ENCODE results near the gene KIF22. TPM values are rescaled to one million over a fixed set of nuclear protein-coding genes. Genes with fewer than 3 reads are reported as not detected.
"Not testable (repeated sequence)": the region's sequence is repeated elsewhere in the genome, so short reads cannot be mapped to it uniquely, and the experiment has no call there.

The KIF22 gene
- total RNA-seq, 1 experiment from 2014 or later = 155 TPM

- H3K27ac ChIP-seq (ENCODE audit: low read depth, low read length) = no peak overlapping the region
- ChIA-PET POLR2A (no interaction called here), CTCF (interaction anchor here (0.8 to 1.0 kb wide), 2 partner anchors 28 to 84 kb away, joined by 3 to 4 read pairs; no protein-coding TSS in a partner anchor), RAD21 (ENCODE audit: low non-redundant PET in 1 of 2, low total read pairs in 2 of 2, uncharacterized antibody in 2 of 2, unreplicated experiment in 2 of 2) (no interaction called here)
- H3K9me3 ChIP-seq (ENCODE audit: control insufficient read depth in 1 of 2, insufficient read depth in 1 of 2, low read depth in 1 of 2, low read length in 2 of 2) = no peaks in the 10 kb centered on the region
- no peaks in the 10 kb centered on the region; the same call in 1 of the 2 replicates for H3K9me2 ChIP-seq (ENCODE audit: insufficient read depth)
- DNase-seq (ENCODE audit: low read depth, low spot score) = no peak
- intact Hi-C loops (cut with micrococcal nuclease) = no loop called here
- peak; percentile 60 for ATAC-seq
- H3K4me3 ChIP-seq (replicated peaks in 1 of 2; ENCODE audit: low read depth in 1 of 2, low read length in 2 of 2) = no peak overlapping the region
- no peaks in the 10 kb centered on the region for H3K36me3 ChIP-seq (ENCODE audit: control insufficient read depth in 1 of 2, insufficient read depth in 2 of 2, low read length in 2 of 2)
- H2AFZ ChIP-seq (ENCODE audit: low read depth, low read length, poor library complexity, severe bottlenecking) = no peak overlapping the region
- H3K4me2 ChIP-seq (ENCODE audit: low read length) = no peak overlapping the region
- H3K79me2 ChIP-seq (ENCODE audit: insufficient read depth, low read length) = no peaks in the 10 kb centered on the region
- no TSS peak for BruUV-seq (replicated peaks)
- no peaks in the 10 kb centered on the region for H4K20me1 ChIP-seq (ENCODE audit: insufficient read depth)
- no peak overlapping the region for H3K9ac ChIP-seq (ENCODE audit: low read length)
- TF ChIP-seq POLR2AphosphoS5 (IDR thresholded peaks at IDR 0.05; ENCODE audit: low read depth, low read length) = no peak
- TF ChIP-seq, protein P1, sequence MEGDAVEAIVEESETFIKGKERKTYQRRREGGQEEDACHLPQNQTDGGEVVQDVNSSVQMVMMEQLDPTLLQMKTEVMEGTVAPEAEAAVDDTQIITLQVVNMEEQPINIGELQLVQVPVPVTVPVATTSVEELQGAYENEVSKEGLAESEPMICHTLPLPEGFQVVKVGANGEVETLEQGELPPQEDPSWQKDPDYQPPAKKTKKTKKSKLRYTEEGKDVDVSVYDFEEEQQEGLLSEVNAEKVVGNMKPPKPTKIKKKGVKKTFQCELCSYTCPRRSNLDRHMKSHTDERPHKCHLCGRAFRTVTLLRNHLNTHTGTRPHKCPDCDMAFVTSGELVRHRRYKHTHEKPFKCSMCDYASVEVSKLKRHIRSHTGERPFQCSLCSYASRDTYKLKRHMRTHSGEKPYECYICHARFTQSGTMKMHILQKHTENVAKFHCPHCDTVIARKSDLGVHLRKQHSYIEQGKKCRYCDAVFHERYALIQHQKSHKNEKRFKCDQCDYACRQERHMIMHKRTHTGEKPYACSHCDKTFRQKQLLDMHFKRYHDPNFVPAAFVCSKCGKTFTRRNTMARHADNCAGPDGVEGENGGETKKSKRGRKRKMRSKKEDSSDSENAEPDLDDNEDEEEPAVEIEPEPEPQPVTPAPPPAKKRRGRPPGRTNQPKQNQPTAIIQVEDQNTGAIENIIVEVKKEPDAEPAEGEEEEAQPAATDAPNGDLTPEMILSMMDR (IDR thresholded peaks at IDR 0.05 in 2 of 3, conservative IDR thresholded peaks at IDR 0.05 in 1 of 3; ENCODE audit: borderline replicate concordance in 1 of 3, insufficient read depth in 1 of 3, low read depth in 2 of 3, low read length in 2 of 3) = peak in 2 of 3 experiments; percentile 21 to 38; a peak in 3 of 6 replicates
- H3K4me1 ChIP-seq (ENCODE audit: control insufficient read depth in 1 of 2, insufficient read depth in 2 of 2, low read length in 2 of 2) = peaks cover 2 to 16% of the 10 kb centered on the region in 2 experiments; a peak in 2 of 4 replicates
- H3K27me3 ChIP-seq (ENCODE audit: insufficient read depth, low read length) = no peaks in the 10 kb centered on the region
Observed at GRCh38 chr16:29784901-29785500, 5.5 kb upstream of the KIF22 start.

GRCh38 chr16:29787155-29787554 lies 3.4 kb upstream of the KIF22 start:
- H4K20me1 ChIP-seq (ENCODE audit: insufficient read depth); H3K4me2 ChIP-seq (ENCODE audit: low read length); BruUV-seq (replicated peaks); POLR2A ChIA-PET; H3K9me3 ChIP-seq (ENCODE audit: control insufficient read depth in 1 of 2, insufficient read depth in 1 of 2, low read depth in 1 of 2, low read length in 2 of 2); CTCF ChIA-PET; H3K36me3 ChIP-seq (ENCODE audit: control insufficient read depth in 1 of 2, insufficient read depth in 2 of 2, low read length in 2 of 2); DNase-seq (ENCODE audit: low read depth, low spot score); H2AFZ ChIP-seq (ENCODE audit: low read depth, low read length, poor library complexity, severe bottlenecking); intact Hi-C loops (cut with micrococcal nuclease); H3K27ac ChIP-seq (ENCODE audit: low read depth, low read length); H3K9ac ChIP-seq (ENCODE audit: low read length); RAD21 ChIA-PET (ENCODE audit: low non-redundant PET in 1 of 2, low total read pairs in 2 of 2, uncharacterized antibody in 2 of 2, unreplicated experiment in 2 of 2); ATAC-seq; H3K27me3 ChIP-seq (ENCODE audit: insufficient read depth, low read length); H3K9me2 ChIP-seq (ENCODE audit: insufficient read depth); H3K4me3 ChIP-seq (replicated peaks in 1 of 2; ENCODE audit: low read depth in 1 of 2, low read length in 2 of 2): not testable (repeated sequence)
- H3K4me1 ChIP-seq (ENCODE audit: control insufficient read depth in 1 of 2, insufficient read depth in 2 of 2, low read length in 2 of 2) = peaks cover 8 to 24% of the 10 kb centered on the region in 2 experiments
- peaks cover 16% of the 10 kb centered on the region for H3K79me2 ChIP-seq (ENCODE audit: insufficient read depth, low read length)
